Kidney epithelial cell (primary cell): ENCODE measurements around the gene SIPA1L3. TPM values are rescaled to one million over a fixed set of nuclear protein-coding genes. Genes with fewer than 3 reads are reported as not detected.

Experiments used
- DNase-seq: peaks from one replicate; pipeline ENCODE4 v3.0.0-alpha.2; 2010; ENCODE audit warnings: low read depth
- H3K27me3 ChIP-seq: 2 replicates; pipeline ENCODE4 v1.6.0; 2011; ENCODE audit warnings: low read length; ENCODE audit not compliant: control insufficient read depth, insufficient read depth
- H3K36me3 ChIP-seq: 2 replicates; pipeline ENCODE4 v1.5.1; 2011; ENCODE audit warnings: low read length; ENCODE audit not compliant: control insufficient read depth, insufficient read depth
- H3K4me3 ChIP-seq: 2 replicates; pipeline ENCODE4 v1.5.1; 2011; ENCODE audit warnings: low read depth, mild to moderate bottlenecking, control low read depth, low read length
- CTCF ChIP-seq: IDR thresholded peaks from 2 replicates; pipeline ENCODE4 v1.5.1; 2011; ENCODE audit warnings: mild to moderate bottlenecking, moderate library complexity, low read length, control low read depth, inconsistent platforms; ENCODE audit not compliant: insufficient read depth, poor library complexity, severe bottlenecking
- total RNA-seq: library from RNA; depleted of rRNA; stranded (reverse); fragments of >200 nt; gene quantifications from 2 replicates; pipeline ENCODE4 v1.2.3, GENCODE V29; 2015

The SIPA1L3 gene
- total RNA-seq, 1 donor from 2014 or later: 40.4 TPM

GRCh38 chr19:38001158-38001781 lies 94.3 kb downstream of the SIPA1L3 start:
- H3K27me3 ChIP-seq: no peaks in the 10 kb centered on the region
- H3K4me3 ChIP-seq: no peak overlapping the region
- DNase-seq: no peak
- H3K36me3 ChIP-seq: no peaks in the 10 kb centered on the region
- TF ChIP-seq CTCF: no peak

GRCh38 chr19:38003438-38004185 lies 96.6 kb downstream of the SIPA1L3 start:
- no peaks in the 10 kb centered on the region for H3K27me3 ChIP-seq

GRCh38 chr19:38004186-38004520 lies 97.1 kb downstream of the SIPA1L3 start:
- H3K27me3 ChIP-seq: no peaks in the 10 kb centered on the region

More at GRCh38 chr19:38003438-38004185, 96.6 kb downstream of the SIPA1L3 start:
- no peak for TF ChIP-seq CTCF
- H3K4me3 ChIP-seq: peak overlapping the region; percentile 21
- no peaks in the 10 kb centered on the region for H3K36me3 ChIP-seq
- peak; percentile 59 for DNase-seq

GRCh38 chr19:38004521-38005223 lies 97.7 kb downstream of the SIPA1L3 start:
- Histone ChIP-seq H3K4me3 (peak overlapping the region; percentile 29), H3K36me3 (no peaks in the 10 kb centered on the region), H3K27me3 (no peaks in the 10 kb centered on the region)
- peak; percentile 94 for DNase-seq
- no peak for TF ChIP-seq CTCF

More at GRCh38 chr19:38004186-38004520, 97.1 kb downstream of the SIPA1L3 start:
- Histone ChIP-seq H3K4me3 (peak overlapping the region; percentile 29), H3K36me3 (no peaks in the 10 kb centered on the region)
- no peak for DNase-seq
- TF ChIP-seq CTCF: no peak

GRCh38 chr19:38005224-38005614 lies 98.2 kb downstream of the SIPA1L3 start:
- no peak for TF ChIP-seq CTCF
- H3K27me3 ChIP-seq: no peaks in the 10 kb centered on the region
- no peaks in the 10 kb centered on the region for H3K36me3 ChIP-seq
- no peak for DNase-seq
- no peak overlapping the region for H3K4me3 ChIP-seq
